Keratinocyte (primary cell): ENCODE results near the gene RARRES1. TPM values are rescaled to one million over a fixed set of nuclear protein-coding genes. Genes with fewer than 3 reads are reported as not detected.

Experiments
- DNase-seq: peaks from one replicate; pipeline ENCODE4 v3.0.0-alpha.2; 2011; ENCODE audit warnings: low read depth, missing footprints, low spot score
- FAIRE-seq: peaks from 2 replicates; lab custom pipeline; 2011; peaks lifted over from hg19 to GRCh38; lab: Jason Lieb, UNC
- H2AFZ ChIP-seq: 2 replicates; pipeline ENCODE4 v1.6.0; 2012; ENCODE audit warnings: low read length, control low read depth, inconsistent platforms; ENCODE audit not compliant: control insufficient read depth
- H3K27ac ChIP-seq: 2 replicates; pipeline ENCODE4 v1.5.1; 2011; ENCODE audit warnings: low read length; ENCODE audit not compliant: control insufficient read depth, insufficient read depth
- H3K27me3 ChIP-seq: 3 replicates; pipeline ENCODE4 v1.6.0; 2011; ENCODE audit warnings: low read length; ENCODE audit not compliant: control insufficient read depth, insufficient read depth; ENCODE audit errors: extremely low read depth
- H3K36me3 ChIP-seq, 2 experiments: 2 replicates in 1 of 2; 3 replicates in 1 of 2; pipeline ENCODE4 v1.5.1; 2011; ENCODE audit warnings: low read length in 2 of 2, mild to moderate bottlenecking in 1 of 2; ENCODE audit not compliant: control insufficient read depth in 2 of 2, insufficient read depth in 2 of 2; ENCODE audit errors: extremely low read depth in 1 of 2
- H3K4me1 ChIP-seq: 3 replicates; pipeline ENCODE4 v1.5.1; 2011; ENCODE audit warnings: low read length; ENCODE audit not compliant: control insufficient read depth, insufficient read depth; ENCODE audit errors: extremely low read depth
- H3K4me2 ChIP-seq: 3 replicates; pipeline ENCODE4 v1.6.0; 2011; ENCODE audit warnings: low read depth, low read length; ENCODE audit not compliant: control insufficient read depth, insufficient read depth; ENCODE audit errors: extremely low read depth
- H3K4me3 ChIP-seq, 3 experiments: fragments of 200-600 bp in 1 of 3; sonication (generic) in 1 of 3; 2 replicates in 2 of 3; 3 replicates in 1 of 3; pipeline ENCODE4 v1.5.1; 2011 to 2016; ENCODE audit warnings: low read length in 3 of 3, mild to moderate bottlenecking in 3 of 3, control low read depth in 2 of 3, inconsistent platforms in 1 of 3, low read depth in 1 of 3, mixed read lengths in 1 of 3, mixed run types in 1 of 3, moderate library complexity in 1 of 3; ENCODE audit not compliant: control insufficient read depth in 2 of 3, insufficient read depth in 2 of 3; ENCODE audit errors: extremely low read depth in 1 of 3
- H3K79me2 ChIP-seq: 2 replicates; pipeline ENCODE4 v1.6.0; 2012; ENCODE audit warnings: low read length; ENCODE audit not compliant: control insufficient read depth, insufficient read depth
- H3K9ac ChIP-seq: 3 replicates; pipeline ENCODE4 v1.6.0; 2011; ENCODE audit warnings: low read length; ENCODE audit not compliant: control insufficient read depth, insufficient read depth; ENCODE audit errors: extremely low read depth
- H3K9me1 ChIP-seq: 3 replicates; pipeline ENCODE4 v1.6.0; 2011; ENCODE audit warnings: low read length; ENCODE audit not compliant: control insufficient read depth, insufficient read depth; ENCODE audit errors: extremely low read depth
- H3K9me3 ChIP-seq: 2 replicates; pipeline ENCODE4 v1.5.1; 2012; ENCODE audit warnings: low read depth, low read length; ENCODE audit not compliant: control insufficient read depth
- H4K20me1 ChIP-seq: 3 replicates; pipeline ENCODE4 v1.6.0; 2011; ENCODE audit warnings: low read length; ENCODE audit not compliant: control insufficient read depth, insufficient read depth; ENCODE audit errors: extremely low read depth
- CTCF ChIP-seq, 3 experiments: IDR thresholded peaks in 1 of 3; conservative IDR thresholded peaks in 1 of 3; optimal IDR thresholded peaks in 1 of 3; 2 replicates in 2 of 3; 3 replicates in 1 of 3; pipeline versions ENCODE3 to v1.5.1; 2011; ENCODE audit warnings: low read length in 3 of 3, mild to moderate bottlenecking in 3 of 3, moderate library complexity in 2 of 3, control low read depth in 1 of 3, inconsistent platforms in 1 of 3; ENCODE audit not compliant: insufficient read depth in 2 of 3; ENCODE audit errors: extremely low read depth in 1 of 3
- EZH2 ChIP-seq: IDR thresholded peaks from one replicate; pipeline ENCODE4 v1.6.1; 2012; ENCODE audit warnings: inconsistent platforms, mild to moderate bottlenecking, low read length, moderate library complexity
- dilution Hi-C: fragments of 300-500 bp; cut with MboI; formaldehyde crosslinking; loops from one replicate; pipeline ENCODE4 v1.7.0; 2020; ENCODE audit warnings: low sequenced_read_pairs; ENCODE audit not compliant: extremely low pct_ligation_motif_present
- polyA plus RNA-seq, 5 experiments: library from polyadenylated mRNA; depleted of rRNA in 3 of 5; stranded (reverse) in 3 of 5; stranded (forward) in 1 of 5; unstranded in 1 of 5; fragments of >200 nt; gene quantifications; 1 replicate in 1 of 5; 2 replicates in 3 of 5; 3 replicates in 1 of 5; pipeline versions ENCODE4 v1.2.1 to v1.2.3, GENCODE V29; 2011 to 2012; ENCODE audit warnings: missing spikeins in 2 of 5, low read depth in 1 of 5, low replicate concordance in 1 of 5

RARRES1 gene
- polyA plus RNA-seq, 1 donor (not counting 4 experiments of a cell fraction or from before 2014, with no cell fraction given) = not detected

GRCh38 chr3:158777161-158777873 lies 45.1 kb upstream of the RARRES1 start:
- no peaks in the 10 kb centered on the region for H3K9me3 ChIP-seq
- no peaks in the 10 kb centered on the region for H3K27me3 ChIP-seq
- no peak overlapping the region for H3K4me3 ChIP-seq
- TF ChIP-seq CTCF (optimal IDR thresholded peaks at IDR 0.05 in 1 of 3, IDR thresholded peaks at IDR 0.05 in 1 of 3, conservative IDR thresholded peaks at IDR 0.05 in 1 of 3; ENCODE audit: extremely low read depth in 1 of 3, insufficient read depth in 2 of 3, low read length in 3 of 3) = no peak
- dilution Hi-C loops = no loop called here
- no peaks in the 10 kb centered on the region for H3K4me1 ChIP-seq
- no peak overlapping the region for H3K4me2 ChIP-seq
- no peaks in the 10 kb centered on the region for H3K79me2 ChIP-seq
- no peak for DNase-seq
- no peak overlapping the region for H3K9ac ChIP-seq
- no peaks in the 10 kb centered on the region for H3K9me1 ChIP-seq
- H4K20me1 ChIP-seq = no peaks in the 10 kb centered on the region
- H3K27ac ChIP-seq = no peak overlapping the region
- no peak for FAIRE-seq
- no peaks in the 10 kb centered on the region for H3K36me3 ChIP-seq
- H2AFZ ChIP-seq = no peak overlapping the region

DNA sequence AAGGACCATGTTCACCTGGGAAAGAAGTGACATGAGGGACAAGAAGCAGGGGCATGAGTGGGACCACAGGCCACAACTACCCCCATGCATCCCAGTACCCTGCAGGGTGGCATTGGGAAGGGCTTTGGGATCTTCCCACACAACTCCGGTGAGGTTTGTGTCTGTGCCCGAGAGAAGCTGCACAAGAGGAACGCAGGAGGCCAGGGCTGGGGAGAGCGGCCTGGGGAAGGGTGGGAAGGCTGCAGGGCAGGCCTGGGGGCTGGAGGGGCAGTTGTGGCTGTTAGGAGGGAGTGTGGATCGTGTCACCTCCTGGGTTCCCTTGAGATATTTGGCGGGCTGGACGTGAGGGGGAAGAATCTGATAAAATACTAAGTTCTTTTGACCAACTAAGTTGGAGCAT lies 44.3 kb upstream of the RARRES1 start:
- DNase-seq (no peak), FAIRE-seq (no peak)
- no peak for TF ChIP-seq EZH2
- no peak for TF ChIP-seq CTCF (optimal IDR thresholded peaks at IDR 0.05 in 1 of 3, IDR thresholded peaks at IDR 0.05 in 1 of 3, conservative IDR thresholded peaks at IDR 0.05 in 1 of 3; ENCODE audit: extremely low read depth in 1 of 3, insufficient read depth in 2 of 3, low read length in 3 of 3)
- Histone ChIP-seq H3K4me2 (no peak overlapping the region), H3K27ac (no peak overlapping the region), H2AFZ (no peak overlapping the region), H3K4me1 (no peaks in the 10 kb centered on the region), H3K4me3 (no peak overlapping the region), H4K20me1 (no peaks in the 10 kb centered on the region), H3K9me3 (no peaks in the 10 kb centered on the region), H3K9me1 (no peaks in the 10 kb centered on the region), H3K27me3 (no peaks in the 10 kb centered on the region), H3K36me3 (no peaks in the 10 kb centered on the region), H3K9ac (no peak overlapping the region), H3K79me2 (no peaks in the 10 kb centered on the region)
- dilution Hi-C loops = no loop called here
